Measurements from ENCODE around the gene NKRF. TPM values are rescaled to one million over a fixed set of nuclear protein-coding genes. Genes with fewer than 3 reads are reported as not detected.
A peak's percentile ranks its signal among the peaks of the same experiment; 100 is the strongest.

NKRF gene
- total RNA-seq: 5.2 and 6.9 TPM in 2 replicates

GRCh38 chrX:119606280-119607017 lies at the start of gene NKRF:
NKRF (minus strand) TSS chrX:119606424.
- TF ChIP-seq, protein P1, sequence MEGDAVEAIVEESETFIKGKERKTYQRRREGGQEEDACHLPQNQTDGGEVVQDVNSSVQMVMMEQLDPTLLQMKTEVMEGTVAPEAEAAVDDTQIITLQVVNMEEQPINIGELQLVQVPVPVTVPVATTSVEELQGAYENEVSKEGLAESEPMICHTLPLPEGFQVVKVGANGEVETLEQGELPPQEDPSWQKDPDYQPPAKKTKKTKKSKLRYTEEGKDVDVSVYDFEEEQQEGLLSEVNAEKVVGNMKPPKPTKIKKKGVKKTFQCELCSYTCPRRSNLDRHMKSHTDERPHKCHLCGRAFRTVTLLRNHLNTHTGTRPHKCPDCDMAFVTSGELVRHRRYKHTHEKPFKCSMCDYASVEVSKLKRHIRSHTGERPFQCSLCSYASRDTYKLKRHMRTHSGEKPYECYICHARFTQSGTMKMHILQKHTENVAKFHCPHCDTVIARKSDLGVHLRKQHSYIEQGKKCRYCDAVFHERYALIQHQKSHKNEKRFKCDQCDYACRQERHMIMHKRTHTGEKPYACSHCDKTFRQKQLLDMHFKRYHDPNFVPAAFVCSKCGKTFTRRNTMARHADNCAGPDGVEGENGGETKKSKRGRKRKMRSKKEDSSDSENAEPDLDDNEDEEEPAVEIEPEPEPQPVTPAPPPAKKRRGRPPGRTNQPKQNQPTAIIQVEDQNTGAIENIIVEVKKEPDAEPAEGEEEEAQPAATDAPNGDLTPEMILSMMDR (IDR thresholded peaks at IDR 0.05; ENCODE audit: insufficient read depth, low read depth, low read length): no peak
- DNase-seq (ENCODE audit: low read depth): peak; percentile 94
- H3K4me3 ChIP-seq (ENCODE audit: low read depth, low read length): peak within 1 kb of the TSS; percentile 81

DNA sequence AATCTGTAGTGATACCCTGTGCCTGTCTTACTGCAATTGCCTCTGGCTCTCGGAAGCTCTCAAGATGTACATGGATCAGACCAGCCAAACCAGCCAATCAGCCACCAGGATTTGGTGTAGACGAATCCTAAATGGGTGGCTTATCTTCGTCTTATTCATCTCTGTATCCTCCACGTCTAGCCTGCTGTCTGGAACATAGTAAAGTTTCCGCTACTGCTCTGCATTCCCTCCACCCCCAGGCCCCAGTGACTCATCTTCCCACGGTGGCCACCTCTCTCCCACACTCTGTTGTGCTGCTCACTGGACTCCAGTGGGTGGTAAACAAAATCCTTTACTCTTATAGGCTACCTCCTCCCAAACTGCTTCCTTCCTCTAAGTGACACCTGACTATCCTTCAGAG lies 48.9 kb upstream of the NKRF start:
- H3K4me3 ChIP-seq (ENCODE audit: low read depth, low read length): no peak overlapping the region
- peak; percentile 93 for DNase-seq (ENCODE audit: low read depth)
- TF ChIP-seq, protein P1 (IDR thresholded peaks at IDR 0.05; ENCODE audit: insufficient read depth, low read depth, low read length): no peak

GRCh38 chrX:119654112-119654531 lies 47.9 kb upstream of the NKRF start:
- DNase-seq (ENCODE audit: low read depth): peak; percentile 87
- TF ChIP-seq, protein P1 (IDR thresholded peaks at IDR 0.05; ENCODE audit: insufficient read depth, low read depth, low read length): peak; percentile 18

GRCh38 chrX:119648421-119648775 lies 42.2 kb upstream of the NKRF start:
- no peak overlapping the region for H3K4me3 ChIP-seq (ENCODE audit: low read depth, low read length)
- TF ChIP-seq, protein P1 (IDR thresholded peaks at IDR 0.05; ENCODE audit: insufficient read depth, low read depth, low read length): no peak
- no peak for DNase-seq (ENCODE audit: low read depth)

More at GRCh38 chrX:119654112-119654531, 47.9 kb upstream of the NKRF start:
- no peak overlapping the region for H3K4me3 ChIP-seq (ENCODE audit: low read depth, low read length)

GRCh38 chrX:119647552-119648420 lies 41.6 kb upstream of the NKRF start:
- no peak overlapping the region for H3K4me3 ChIP-seq (ENCODE audit: low read depth, low read length)
- TF ChIP-seq, protein P1 (IDR thresholded peaks at IDR 0.05; ENCODE audit: insufficient read depth, low read depth, low read length): no peak
- DNase-seq (ENCODE audit: low read depth): no peak

DNA sequence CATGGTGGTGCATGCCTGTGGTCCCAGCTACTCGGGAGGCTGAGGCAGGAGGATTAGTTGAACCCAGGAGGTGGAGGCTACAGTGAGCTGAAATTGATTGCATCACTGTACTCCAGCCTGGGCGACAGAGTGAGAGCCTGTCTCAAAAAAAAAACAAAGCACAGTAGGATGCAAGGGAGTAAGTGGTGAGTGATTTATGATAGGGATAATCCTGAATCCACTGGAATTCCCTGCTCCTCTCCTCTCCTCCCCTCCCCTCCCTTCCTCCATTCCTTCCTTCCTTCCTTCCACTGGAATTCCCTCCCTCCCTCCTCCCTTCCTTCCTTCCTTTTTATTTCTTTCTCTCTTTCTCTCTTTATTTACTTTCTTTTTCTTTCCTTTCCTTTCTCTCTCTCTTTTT lies 40.9 kb upstream of the NKRF start:
- no peak overlapping the region for H3K4me3 ChIP-seq (ENCODE audit: low read depth, low read length)
- TF ChIP-seq, protein P1 (IDR thresholded peaks at IDR 0.05; ENCODE audit: insufficient read depth, low read depth, low read length): no peak
- DNase-seq (ENCODE audit: low read depth): no peak
